K562 (cell line): ENCODE results near the gene MAML3. TPM values are rescaled to one million over a fixed set of nuclear protein-coding genes. Genes with fewer than 3 reads are reported as not detected.

Experiments
- ATAC-seq: fragments of 200-7000 bp; cut with Tn5 transposase; 3 replicates; pipeline ENCODE4 v1.9.1; 2020; ENCODE audit warnings: moderate library complexity
- BruUV-seq: library from RNA; stranded (reverse); fragments of 400-500 nt; replicated peaks from 2 replicates; lab custom pipeline; 2021; lab: Mats Ljungman, UMichigan
- CTCF ChIA-PET: fragments of 300-600 bp; formaldehyde crosslinking; extraction: SDS; loops from one replicate; lab custom pipeline; 2021; ENCODE audit warnings: low intra/inter-chr PET ratio; lab: Yijun Ruan, JAX
- POLR2A ChIA-PET: fragments of 300-600, 350-650 bp; sonication (Branson Sonifier 250); formaldehyde crosslinking; extraction: SDS; loops from one replicate; lab custom pipeline; 2021; ENCODE audit warnings: antibody characterized with exemption, inconsistent platforms; lab: Yijun Ruan, JAX
- DNase-seq, 4 experiments: peaks; one replicate each; pipeline versions ENCODE4 v3.0.0 to v3.0.0-alpha.2; 2011 to 2018; ENCODE audit warnings: low spot score in 3 of 4, mixed read lengths in 3 of 4; ENCODE audit errors: extremely low read depth in 1 of 4
- FAIRE-seq: peaks from 2 replicates; lab custom pipeline; 2011; peaks lifted over from hg19 to GRCh38; lab: Jason Lieb, UNC
- H2AFZ ChIP-seq: 2 replicates; pipeline ENCODE4 v1.6.0; 2011; ENCODE audit warnings: low read depth, low read length, control low read depth, inconsistent platforms
- H3K27ac ChIP-seq: fragments of 200-600 bp; 3 replicates; pipeline ENCODE4 v1.8.0; 2011; ENCODE audit warnings: low read depth, mild to moderate bottlenecking, control low read depth, inconsistent platforms, low read length, moderate library complexity, mixed read lengths; ENCODE audit errors: extremely low read depth
- H3K27me3 ChIP-seq, 2 experiments: fragments of 300-600 bp in 1 of 2; 2 replicates in 1 of 2; 3 replicates in 1 of 2; pipeline versions ENCODE4 v1.6.0 to v1.8.0; 2011; ENCODE audit warnings: inconsistent platforms in 2 of 2, low read length in 2 of 2, mild to moderate bottlenecking in 1 of 2, mixed read lengths in 1 of 2, moderate library complexity in 1 of 2; ENCODE audit not compliant: control insufficient read depth in 2 of 2, insufficient read depth in 2 of 2
- H3K36me3 ChIP-seq: fragments of 300-600 bp; 3 replicates; pipeline ENCODE4 v1.8.0; 2011; ENCODE audit warnings: mild to moderate bottlenecking, low read length, inconsistent platforms; ENCODE audit not compliant: control insufficient read depth, insufficient read depth
- H3K4me1 ChIP-seq, 2 experiments: fragments of 200-600 bp in 1 of 2; replicated peaks in 1 of 2; 2 replicates in 1 of 2; 3 replicates in 1 of 2; pipeline versions ENCODE4 v1.5.1 to v1.8.0; 2011; ENCODE audit warnings: inconsistent platforms in 2 of 2, low read length in 2 of 2, mild to moderate bottlenecking in 1 of 2, mixed read lengths in 1 of 2, moderate library complexity in 1 of 2; ENCODE audit not compliant: control insufficient read depth in 2 of 2, insufficient read depth in 2 of 2
- H3K4me2 ChIP-seq: 2 replicates; pipeline ENCODE4 v1.6.1; 2011; ENCODE audit warnings: low read length, control low read depth, inconsistent platforms, mixed read lengths; ENCODE audit not compliant: insufficient read depth
- H3K4me3 ChIP-seq: fragments of 200-600 bp; sonication (generic), shearing (Covaris generic); 2 replicates; pipeline ENCODE4 v1.5.1; 2016; ENCODE audit warnings: control low read depth, inconsistent platforms
- H3K79me2 ChIP-seq: fragments of 200-600 bp; 3 replicates; pipeline ENCODE4 v1.8.0; 2011; ENCODE audit warnings: low read length, inconsistent platforms; ENCODE audit not compliant: control insufficient read depth, insufficient read depth
- H3K9ac ChIP-seq, 2 experiments: 2 replicates each; pipeline versions ENCODE4 v1.6.0 to v1.6.1; 2011; ENCODE audit warnings: low read depth in 2 of 2, low read length in 2 of 2, control low read depth in 1 of 2, inconsistent platforms in 1 of 2, mild to moderate bottlenecking in 1 of 2, mixed read lengths in 1 of 2; ENCODE audit not compliant: insufficient read depth in 1 of 2
- H3K9me1 ChIP-seq: one replicate; pipeline ENCODE4 v1.6.0; 2011; ENCODE audit warnings: inconsistent platforms, mild to moderate bottlenecking, low read length, moderate library complexity; ENCODE audit not compliant: control insufficient read depth, insufficient read depth
- H3K9me3 ChIP-seq: replicated peaks from 2 replicates; pipeline ENCODE4 v1.5.1; 2011; ENCODE audit warnings: low read depth, low read length, inconsistent platforms; ENCODE audit not compliant: control insufficient read depth, insufficient read depth
- H4K20me1 ChIP-seq: replicated peaks from 2 replicates; pipeline ENCODE4 v1.6.1; 2011; ENCODE audit warnings: low read length, inconsistent platforms, mixed read lengths; ENCODE audit not compliant: control insufficient read depth, insufficient read depth
- ADNP ChIP-seq: fragments of 200-800 bp; sonication (Bioruptor generic); IDR thresholded peaks from 2 replicates; pipeline ENCODE4 v1.6.1; 2016; ENCODE audit warnings: missing genetic modification characterization, missing compliant biosample characterization
- DIDO1 ChIP-seq: fragments of 450-650 bp; IDR thresholded peaks from 2 replicates; pipeline ENCODE4 v1.6.1; 2016; ENCODE audit warnings: low read depth, missing biosample characterization, missing genetic modification characterization
- EHMT2 ChIP-seq: fragments of 450-650 bp; IDR thresholded peaks from 2 replicates; pipeline ENCODE4 v1.6.1; 2018; ENCODE audit warnings: antibody characterized with exemption
- HINFP ChIP-seq: fragments of 450-650 bp; conservative IDR thresholded peaks from 2 replicates; pipeline ENCODE4 v1.6.1; 2016; ENCODE audit warnings: missing genetic modification characterization, low read depth, mild to moderate bottlenecking, control low read depth, missing compliant biosample characterization
- NR3C1 ChIP-seq: sonication (generic); formaldehyde crosslinking; IDR thresholded peaks from 2 replicates; pipeline ENCODE4 v1.8.1; 2022; ENCODE audit warnings: missing genetic modification reagents
- POLR2H ChIP-seq: IDR thresholded peaks from 2 replicates; pipeline ENCODE4 v1.6.1; 2016; ENCODE audit warnings: missing genetic modification characterization, low read depth, mild to moderate bottlenecking, control low read depth, missing compliant biosample characterization, moderate library complexity
- STAT5A ChIP-seq: IDR thresholded peaks from 2 replicates; pipeline ENCODE4 v1.6.1; 2012; ENCODE audit warnings: low read length, inconsistent platforms, borderline replicate concordance
- U2AF2 ChIP-seq: fragments of 200-400 bp; formaldehyde crosslinking; optimal IDR thresholded peaks from 2 replicates; pipeline ENCODE3; 2017; ENCODE audit warnings: low read depth, mild to moderate bottlenecking, low read length
- ZBTB12 ChIP-seq: fragments of 250-450 bp; sonication (Bioruptor Pico); IDR thresholded peaks from 2 replicates; pipeline ENCODE4 v1.4.0; 2020
- ZFP91 ChIP-seq: sonication (generic); formaldehyde crosslinking; IDR thresholded peaks from 2 replicates; pipeline ENCODE4 v1.8.0; 2022; ENCODE audit warnings: mild to moderate bottlenecking, missing genetic modification reagents
- ZNF583 ChIP-seq: fragments of 250-450 bp; sonication (Bioruptor Pico); IDR thresholded peaks from 2 replicates; pipeline ENCODE4 v1.4.0; 2020
- ZNF696 ChIP-seq: fragments of 250-450 bp; sonication (Bioruptor Pico); conservative IDR thresholded peaks from 2 replicates; pipeline ENCODE4 v1.4.0; 2020; ENCODE audit warnings: mild to moderate bottlenecking, moderate library complexity
- WGBS: fragments of 100-300 bp; shearing (Covaris generic); methylation state at CpG from one replicate; pipeline ENCODE4 v1.1.6; 2016; ENCODE audit warnings: low coverage, mixed read lengths; ENCODE audit not compliant: insufficient coverage; ENCODE audit errors: missing lambda C conversion rate; 5-methylcytosine and 5-hydroxymethylcytosine counted together
- in situ Hi-C: fragments of 300-500 bp; cut with MboI; formaldehyde crosslinking; loops from 4 replicates; pipeline ENCODE4 v1.15.0; 2018; ENCODE audit warnings: inconsistent platforms, mixed read lengths
- intact Hi-C: fragments of 100-400 bp; cut with micrococcal nuclease; formaldehyde crosslinking; loops from 2 replicates; pipeline ENCODE4 v1.14.2; 2022
- polyA plus RNA-seq, 8 experiments: library from polyadenylated mRNA; depleted of rRNA in 4 of 8; stranded (reverse) in 5 of 8; unstranded in 3 of 8; fragments of >200 nt; fragmentation: Nextera tagmentation in 2 of 8; fragmentation: Illumina TruSeq in 1 of 8; extraction: Ambion mirVana in 2 of 8; extraction: Trizol in 1 of 8; gene quantifications; 2 replicates each; pipeline versions ENCODE4 v1.2.1 to v1.2.3, GENCODE V29; 2011 to 2014; ENCODE audit warnings: inconsistent platforms in 1 of 8, missing spikeins in 1 of 8
- total RNA-seq, 7 experiments: library from RNA; depleted of rRNA in 6 of 7; stranded (reverse); fragments of >200 nt in 6 of 7; fragmentation: Illumina TruSeq in 2 of 7; extraction: Trizol in 2 of 7; gene quantifications; 2 replicates each; pipeline versions ENCODE4 v1.2.1 to v1.2.3, GENCODE V29; 2011 to 2021; ENCODE audit warnings: low replicate concordance in 1 of 7

MAML3 gene
- total and polyA plus RNA-seq, 9 of the 15 experiments (the other 6 are each of a cell fraction or from before 2014, with no cell fraction given) = 0.01 to 0.55 (median 0.25) TPM

GRCh38 chr4:139969635-139970266 lies 184.2 kb downstream of the MAML3 start:
- Histone ChIP-seq H3K4me1 (no peaks in the 10 kb centered on the region; a peak in 1 of 5 replicates), H3K4me3 (no peak overlapping the region), H3K79me2 (no peaks in the 10 kb centered on the region), H3K9ac (no peak overlapping the region), H3K27ac (no peak overlapping the region), H3K36me3 (no peaks in the 10 kb centered on the region), H3K4me2 (no peak overlapping the region), H3K9me3 (no peaks in the 10 kb centered on the region), H2AFZ (no peak overlapping the region), H3K27me3 (no peaks in the 10 kb centered on the region)
- no TSS peak for BruUV-seq
- intact Hi-C loops (no loop called here), in situ Hi-C loops (no loop called here)
- ATAC-seq (no peak), FAIRE-seq (no peak), DNase-seq (no peak)
- ChIA-PET CTCF (no interaction called here), POLR2A (interaction anchor here (1.1 kb wide), 1 partner anchor 9 kb away, joined by 3 read pairs; no protein-coding TSS in a partner anchor)
- WGBS = under 1% methylated on average over 7 of the region's 7 CpGs
- TF ChIP-seq DIDO1 (tag) (no peak), NR3C1 (CRISPR knock-in tag) (no peak), ADNP (tag) (no peak), ZBTB12 (no peak), ZNF696 (CRISPR knock-in tag) (no peak), HINFP (tag) (no peak), POLR2H (tag) (no peak), ZFP91 (no peak), STAT5A (no peak), EHMT2 (no peak), U2AF2 (no peak), ZNF583 (no peak)
- TF ChIP-seq, all 486 proteins: peak for 0
- Histone ChIP-seq H4K20me1 (no peaks in the 10 kb centered on the region), H3K9me1 (no peaks in the 10 kb centered on the region)
